Measurements from ENCODE around the gene DNAJC5.

The DNAJC5 gene

GRCh38 chr20:63952210-63952535 lies 57.2 kb downstream of the DNAJC5 start:
- Histone ChIP-seq H3K36me3 (ENCODE audit: control insufficient read depth, low read length) (peaks cover 4% of the 10 kb centered on the region; the same call in 1 of the 2 replicates), H3K4me3 (ENCODE audit: low read length) (no peak overlapping the region), H3K9me2 (replicated peaks; ENCODE audit: control insufficient read depth, low read length) (no peaks in the 10 kb centered on the region), H3K4me1 (ENCODE audit: control insufficient read depth, low read length) (peaks cover 34% of the 10 kb centered on the region), H3K27ac (ENCODE audit: low read depth, low read length) (no peak overlapping the region), H3K27me3 (ENCODE audit: control insufficient read depth, low read length) (no peaks in the 10 kb centered on the region), H3K79me2 (ENCODE audit: control insufficient read depth, low read length) (peaks cover 89% of the 10 kb centered on the region), H3K4me2 (ENCODE audit: low read length) (no peak overlapping the region), H3F3A (ENCODE audit: control insufficient read depth, insufficient read depth) (peaks cover 14% of the 10 kb centered on the region; the same call in 1 of the 2 replicates), H4K20me1 (ENCODE audit: control insufficient read depth, insufficient read depth, low read depth, low read length) (peaks cover 26% of the 10 kb centered on the region), H3K9me3 (ENCODE audit: control insufficient read depth, insufficient read depth, low read length) (no peaks in the 10 kb centered on the region)
- TF ChIP-seq EZH2phosphoT487 (IDR thresholded peaks at IDR 0.05; ENCODE audit: borderline replicate concordance, low read length), result no peak
- no peak for TF ChIP-seq CTCF (IDR thresholded peaks at IDR 0.05; ENCODE audit: low read depth, low read length, poor library complexity, severe bottlenecking)

- H3K9me2 ChIP-seq (replicated peaks; ENCODE audit: control insufficient read depth, low read length), result no peaks in the 10 kb centered on the region
- H3K79me2 ChIP-seq (ENCODE audit: control insufficient read depth, low read length), result peaks cover 83% of the 10 kb centered on the region
- no peak for TF ChIP-seq CTCF (IDR thresholded peaks at IDR 0.05; ENCODE audit: low read depth, low read length, poor library complexity, severe bottlenecking)
- no peak for TF ChIP-seq EZH2phosphoT487 (IDR thresholded peaks at IDR 0.05; ENCODE audit: borderline replicate concordance, low read length)
- no peak overlapping the region for H3K4me3 ChIP-seq (ENCODE audit: low read length)
- no peaks in the 10 kb centered on the region for H3K27me3 ChIP-seq (ENCODE audit: control insufficient read depth, low read length)
- H3K9me3 ChIP-seq (ENCODE audit: control insufficient read depth, insufficient read depth, low read length), result no peaks in the 10 kb centered on the region
- no peak overlapping the region for H3K4me2 ChIP-seq (ENCODE audit: low read length)
- peaks cover 22% of the 10 kb centered on the region for H4K20me1 ChIP-seq (ENCODE audit: control insufficient read depth, insufficient read depth, low read depth, low read length)
- peaks cover 40% of the 10 kb centered on the region for H3K4me1 ChIP-seq (ENCODE audit: control insufficient read depth, low read length)
- peaks cover 4% of the 10 kb centered on the region; the same call in 1 of the 2 replicates for H3K36me3 ChIP-seq (ENCODE audit: control insufficient read depth, low read length)
- peaks cover 14% of the 10 kb centered on the region; the same call in 1 of the 2 replicates for H3F3A ChIP-seq (ENCODE audit: control insufficient read depth, insufficient read depth)
- H3K27ac ChIP-seq (ENCODE audit: low read depth, low read length), result no peak overlapping the region
Observed at GRCh38 chr20:63952769-63953168, 57.8 kb downstream of the DNAJC5 start.

DNA sequence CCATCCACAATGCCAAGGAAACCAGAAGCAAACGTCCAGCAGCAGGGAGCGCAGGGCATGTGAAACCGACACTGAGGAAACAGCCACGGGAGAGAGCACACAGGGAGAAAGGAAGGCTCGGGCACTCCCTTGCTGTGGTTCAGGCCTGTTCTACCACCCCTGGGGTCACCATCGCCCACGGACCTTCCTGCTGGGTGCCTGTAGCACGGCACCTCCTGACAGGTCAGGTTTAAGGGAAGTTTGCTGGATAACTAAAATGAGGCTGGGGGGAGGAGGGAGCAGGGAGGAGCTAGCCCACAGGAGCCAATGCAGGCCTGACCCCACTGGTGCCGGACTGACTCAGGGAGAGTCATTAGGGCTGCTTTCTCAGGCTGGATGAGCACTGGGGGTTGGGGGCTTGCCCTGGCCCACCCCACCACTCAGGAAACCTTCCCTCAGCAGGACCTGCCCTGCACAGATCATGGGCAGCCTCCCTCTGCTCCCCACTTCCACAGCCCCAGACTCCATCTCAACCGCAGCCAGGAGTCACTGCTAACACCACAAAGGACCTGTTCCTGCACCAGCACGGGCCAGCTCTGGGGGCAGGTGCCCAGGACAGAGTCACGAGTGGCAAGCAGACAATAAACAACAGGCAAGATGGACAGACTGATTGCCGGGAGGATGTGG lies 59.0 kb downstream of the DNAJC5 start:
- Histone ChIP-seq H3K36me3 (ENCODE audit: control insufficient read depth, low read length) (peaks cover 2% of the 10 kb centered on the region; the same call in 1 of the 2 replicates), H3K27me3 (ENCODE audit: control insufficient read depth, low read length) (no peaks in the 10 kb centered on the region), H3K4me3 (ENCODE audit: low read length) (no peak overlapping the region), H3K9me2 (replicated peaks; ENCODE audit: control insufficient read depth, low read length) (no peaks in the 10 kb centered on the region), H3K4me2 (ENCODE audit: low read length) (peak overlapping the region; percentile 86; the same call in 1 of the 2 replicates), H3K4me1 (ENCODE audit: control insufficient read depth, low read length) (peaks cover 44% of the 10 kb centered on the region), H3F3A (ENCODE audit: control insufficient read depth, insufficient read depth) (peaks cover 10% of the 10 kb centered on the region; the same call in 1 of the 2 replicates), H4K20me1 (ENCODE audit: control insufficient read depth, insufficient read depth, low read depth, low read length) (peaks cover 22% of the 10 kb centered on the region), H3K79me2 (ENCODE audit: control insufficient read depth, low read length) (peaks cover 72% of the 10 kb centered on the region), H3K27ac (ENCODE audit: low read depth, low read length) (no peak overlapping the region), H3K9me3 (ENCODE audit: control insufficient read depth, insufficient read depth, low read length) (no peaks in the 10 kb centered on the region)
- TF ChIP-seq EZH2phosphoT487 (IDR thresholded peaks at IDR 0.05; ENCODE audit: borderline replicate concordance, low read length) (no peak), CTCF (IDR thresholded peaks at IDR 0.05; ENCODE audit: low read depth, low read length, poor library complexity, severe bottlenecking) (no peak)

All from DOHH2 (cell line).